Type B pancreatic cell (in vitro differentiated cells): Measurements from ENCODE around the gene USP17L10. TPM values are rescaled to one million over a fixed set of nuclear protein-coding genes. Genes with fewer than 3 reads are reported as not detected.
"Not testable (repeated sequence)": the region's sequence is repeated elsewhere in the genome, so short reads cannot be mapped to it uniquely, and the experiment has no call there.

Experiments used
- DNase-seq: peaks from one replicate; pipeline ENCODE4 v3.0.0; 2021; ENCODE audit warnings: mixed read lengths; ENCODE audit not compliant: unreplicated experiment; ENCODE audit errors: extremely low spot score
- H3K27ac Mint-ChIP-seq: 2 replicates; pipeline ENCODE4 v1.8.0; 2021; ENCODE audit warnings: mild to moderate bottlenecking, mixed read lengths
- H3K27me3 Mint-ChIP-seq: 2 replicates; pipeline ENCODE4 v1.8.0; 2021; ENCODE audit warnings: mixed read lengths
- H3K36me3 Mint-ChIP-seq: 2 replicates; pipeline ENCODE4 v1.8.0; 2021; ENCODE audit warnings: mixed read lengths
- H3K4me1 Mint-ChIP-seq: one replicate; pipeline ENCODE4 v1.8.0; 2021; ENCODE audit warnings: mixed read lengths; ENCODE audit not compliant: unreplicated experiment
- H3K4me3 Mint-ChIP-seq: 2 replicates; pipeline ENCODE4 v1.8.0; 2021; ENCODE audit warnings: mild to moderate bottlenecking, mixed read lengths
- H3K9me3 Mint-ChIP-seq: 2 replicates; pipeline ENCODE4 v1.8.0; 2021; ENCODE audit warnings: mixed read lengths
- total RNA-seq: library from RNA; stranded (reverse); gene quantifications from 2 replicates; pipeline ENCODE4 v1.2.1, GENCODE V29; 2021; ENCODE audit warnings: low replicate concordance

Gene USP17L10
- total RNA-seq, 1 donor from 2014 or later, result not detected

DNA sequence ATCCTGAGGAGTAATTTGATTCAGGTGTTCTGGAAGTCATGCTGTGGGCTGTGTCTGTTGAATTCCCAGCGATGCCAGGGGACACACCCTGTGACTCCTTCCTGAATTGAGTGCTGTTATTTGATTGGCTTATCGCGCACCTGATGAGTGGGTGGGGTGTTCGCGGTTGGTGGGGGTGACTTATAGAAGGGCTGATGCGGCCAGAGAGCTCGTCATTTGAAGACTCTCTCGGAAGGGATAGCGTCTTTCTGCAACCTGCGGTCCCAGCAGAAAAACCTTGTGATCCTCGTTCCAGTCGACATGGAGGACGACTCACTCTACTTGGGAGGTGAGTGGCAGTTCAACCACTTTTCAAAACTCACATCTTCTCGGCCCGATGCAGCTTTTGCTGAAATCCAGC, 47.4 kb downstream of the USP17L10 start, which contains the start of gene USP17L20:
Gene USP17L20 (plus strand): TSS at position 301 of the 400 bp plus-strand sequence. CDS start 0 bp downstream, at position 301.
- H3K9me3 Mint-ChIP-seq, H3K36me3 Mint-ChIP-seq, H3K27me3 Mint-ChIP-seq, H3K4me3 Mint-ChIP-seq, DNase-seq, H3K27ac Mint-ChIP-seq, H3K4me1 Mint-ChIP-seq: not testable (repeated sequence)

Other genes starting within 250 kb of the USP17L10 start
- not detected in 2 replicates for gene FAM90A26, start 40.2 kb upstream of the USP17L10 start, total RNA-seq
- gene USP17L11, start 4.7 kb downstream of the USP17L10 start, total RNA-seq, result not detected in 2 replicates
- gene USP17L12, start 9.5 kb downstream of the USP17L10 start, total RNA-seq, result not detected in 2 replicates
- gene USP17L13, start 14.2 kb downstream of the USP17L10 start, total RNA-seq, result not detected in 2 replicates
- not detected in 2 replicates for gene USP17L15, start 23.7 kb downstream of the USP17L10 start, total RNA-seq
- not detected in 2 replicates for gene USP17L17, start 33.2 kb downstream of the USP17L10 start, total RNA-seq
- gene USP17L18, start 38.0 kb downstream of the USP17L10 start, total RNA-seq, result not detected in 2 replicates
- not detected in 2 replicates for gene USP17L19, start 42.7 kb downstream of the USP17L10 start, total RNA-seq
- not detected in 2 replicates for gene USP17L20, start 47.5 kb downstream of the USP17L10 start, total RNA-seq
- gene USP17L21, start 52.2 kb downstream of the USP17L10 start, total RNA-seq, result not detected in 2 replicates
- gene USP17L22, start 57.0 kb downstream of the USP17L10 start, total RNA-seq, result not detected in 2 replicates
- gene USP17L24, start 114.5 kb downstream of the USP17L10 start, total RNA-seq, result not detected in 2 replicates
- not detected in 2 replicates for gene USP17L25, start 119.3 kb downstream of the USP17L10 start, total RNA-seq
- gene USP17L26, start 124.0 kb downstream of the USP17L10 start, total RNA-seq, result not detected in 2 replicates
- not detected in 2 replicates for gene USP17L5, start 128.7 kb downstream of the USP17L10 start, total RNA-seq
- gene USP17L27, start 133.5 kb downstream of the USP17L10 start, total RNA-seq, result not detected in 2 replicates
- not detected in 2 replicates for gene USP17L28, start 138.2 kb downstream of the USP17L10 start, total RNA-seq
- not detected in 2 replicates for gene USP17L29, start 143.0 kb downstream of the USP17L10 start, total RNA-seq
- gene USP17L30, start 152.5 kb downstream of the USP17L10 start, total RNA-seq, result not detected in 2 replicates
- gene DEFB131A, start 233.8 kb downstream of the USP17L10 start, total RNA-seq, result not detected in 2 replicates